ENCODE data around the gene WASHC3. TPM values are rescaled to one million over a fixed set of nuclear protein-coding genes. Genes with fewer than 3 reads are reported as not detected.
A peak's percentile ranks its signal among the peaks of the same experiment; 100 is the strongest.

Gene WASHC3
- polyA plus RNA-seq, 3 donors = 26.0 to 75.8 (median 66.2) TPM

DNA sequence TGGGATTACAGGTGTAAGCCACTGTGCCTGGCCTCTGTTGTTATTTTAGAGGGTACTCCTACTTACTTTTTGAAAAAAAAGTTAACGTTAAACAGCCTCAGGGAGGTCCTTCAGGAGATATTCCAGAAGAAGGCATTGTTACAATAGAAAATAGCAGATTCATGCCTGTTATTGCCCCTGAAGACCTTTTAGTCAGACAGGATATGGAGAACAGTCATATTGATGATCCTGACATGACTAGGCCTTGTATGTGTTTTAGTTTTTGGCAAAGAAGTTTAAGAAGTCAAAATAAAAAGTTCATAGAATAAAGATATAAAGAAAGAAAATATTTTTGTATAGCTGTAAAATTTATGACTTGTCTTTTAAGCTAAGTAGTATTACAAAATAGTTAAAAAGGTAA, 45.3 kb downstream of the WASHC3 start:
- intact Hi-C loops (cut with micrococcal nuclease) = no loop called here
- Mint-ChIP-seq H3K27me3 (ENCODE audit: low read depth in 3 of 3) (peaks cover 0 to 2% (median 0%) of the 10 kb centered on the region in 3 donors), H3K4me1 (peaks cover 6% of the 10 kb centered on the region), H3K4me3 (no peak overlapping the region), H3K9me3 (no peaks in the 10 kb centered on the region), H3K36me3 (peaks cover 43 to 51% of the 10 kb centered on the region in 2 donors), H3K27ac (no peak overlapping the region)
- H3K4me1 ChIP-seq (ENCODE audit: control insufficient read depth in 1 of 2, insufficient read depth in 2 of 2, low read length in 2 of 2) = peaks cover 4 to 5% of the 10 kb centered on the region in 2 donors
- TF ChIP-seq, protein P1, sequence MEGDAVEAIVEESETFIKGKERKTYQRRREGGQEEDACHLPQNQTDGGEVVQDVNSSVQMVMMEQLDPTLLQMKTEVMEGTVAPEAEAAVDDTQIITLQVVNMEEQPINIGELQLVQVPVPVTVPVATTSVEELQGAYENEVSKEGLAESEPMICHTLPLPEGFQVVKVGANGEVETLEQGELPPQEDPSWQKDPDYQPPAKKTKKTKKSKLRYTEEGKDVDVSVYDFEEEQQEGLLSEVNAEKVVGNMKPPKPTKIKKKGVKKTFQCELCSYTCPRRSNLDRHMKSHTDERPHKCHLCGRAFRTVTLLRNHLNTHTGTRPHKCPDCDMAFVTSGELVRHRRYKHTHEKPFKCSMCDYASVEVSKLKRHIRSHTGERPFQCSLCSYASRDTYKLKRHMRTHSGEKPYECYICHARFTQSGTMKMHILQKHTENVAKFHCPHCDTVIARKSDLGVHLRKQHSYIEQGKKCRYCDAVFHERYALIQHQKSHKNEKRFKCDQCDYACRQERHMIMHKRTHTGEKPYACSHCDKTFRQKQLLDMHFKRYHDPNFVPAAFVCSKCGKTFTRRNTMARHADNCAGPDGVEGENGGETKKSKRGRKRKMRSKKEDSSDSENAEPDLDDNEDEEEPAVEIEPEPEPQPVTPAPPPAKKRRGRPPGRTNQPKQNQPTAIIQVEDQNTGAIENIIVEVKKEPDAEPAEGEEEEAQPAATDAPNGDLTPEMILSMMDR (IDR thresholded peaks at IDR 0.05) = no peak
- H3K4me2 ChIP-seq (replicated peaks; ENCODE audit: extremely low read depth, low read length, poor library complexity, severe bottlenecking) = no peak overlapping the region
- no peaks in the 10 kb centered on the region for H3K27me3 ChIP-seq (ENCODE audit: control insufficient read depth in 2 of 2, insufficient read depth in 2 of 2, low read length in 2 of 2)
- H3K27ac ChIP-seq (ENCODE audit: low read depth in 1 of 2, low read length in 2 of 2) = no peak overlapping the region
- DNase-seq = no peak
- peaks cover 19 to 58% of the 10 kb centered on the region in 2 donors for H3K36me3 ChIP-seq (replicated peaks in 1 of 2; ENCODE audit: control insufficient read depth in 1 of 2, insufficient read depth in 2 of 2, low read length in 2 of 2)
- H3K4me3 ChIP-seq (replicated peaks in 1 of 3; ENCODE audit: low read depth in 2 of 3, low read length in 3 of 3) = no peak overlapping the region
- no peaks in the 10 kb centered on the region for H3K9me3 ChIP-seq (replicated peaks in 1 of 2; ENCODE audit: control insufficient read depth in 1 of 2, insufficient read depth in 1 of 2, low read length in 2 of 2)
- no peak overlapping the region for H3K9ac ChIP-seq (ENCODE audit: insufficient read depth, low read length, poor library complexity, severe bottlenecking)
- H2AFZ ChIP-seq (ENCODE audit: insufficient read depth, low read depth, low read length, poor library complexity, severe bottlenecking) = no peak overlapping the region
- WGBS (ENCODE audit: insufficient coverage) = 100% methylated on average over 1 of the region's 1 CpG
- H4K20me1 ChIP-seq (ENCODE audit: insufficient read depth, low read length) = no peaks in the 10 kb centered on the region
- no peaks in the 10 kb centered on the region for H3K79me2 ChIP-seq (ENCODE audit: insufficient read depth, low read length)

DNA sequence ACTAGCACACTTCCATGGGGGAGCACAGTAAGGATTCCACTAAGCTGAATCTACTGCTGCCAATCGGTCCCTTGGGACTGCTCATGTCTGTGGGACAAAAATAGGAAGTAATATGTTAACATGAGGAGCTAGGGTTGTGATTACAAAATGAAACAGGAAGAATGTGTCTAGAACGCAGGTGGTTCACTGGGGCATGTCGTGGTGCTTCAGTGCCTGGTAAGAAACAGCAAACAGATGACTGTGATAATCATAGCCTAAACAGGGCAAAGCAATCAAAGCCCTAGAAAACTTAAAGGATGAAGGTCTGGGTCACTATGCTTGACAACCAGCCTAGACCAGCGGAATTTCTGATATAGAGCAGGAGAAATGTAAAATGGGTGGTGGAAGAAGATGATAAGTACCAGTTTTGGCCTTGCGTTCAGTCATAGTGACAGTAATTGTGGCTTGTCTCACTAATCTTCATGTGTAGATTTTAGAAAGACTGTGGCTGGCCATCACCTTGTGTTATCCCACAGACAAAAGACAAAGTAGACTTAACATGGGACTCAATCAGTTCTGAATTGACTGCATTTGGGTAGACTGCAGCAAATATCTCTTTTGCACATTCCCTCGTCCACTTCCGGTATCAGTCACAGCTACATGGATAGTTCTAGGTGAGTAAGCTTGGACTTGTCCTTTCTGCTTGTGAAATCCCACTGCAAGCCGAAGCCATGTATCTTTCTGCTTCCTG, 51.4 kb downstream of the WASHC3 start:
- Histone ChIP-seq H3K4me1 (ENCODE audit: control insufficient read depth in 1 of 2, insufficient read depth in 2 of 2, low read length in 2 of 2) (peaks cover 12 to 14% of the 10 kb centered on the region in 2 donors), H3K27me3 (ENCODE audit: control insufficient read depth in 2 of 2, insufficient read depth in 2 of 2, low read length in 2 of 2) (no peaks in the 10 kb centered on the region), H3K9me3 (replicated peaks in 1 of 2; ENCODE audit: control insufficient read depth in 1 of 2, insufficient read depth in 1 of 2, low read length in 2 of 2) (no peaks in the 10 kb centered on the region), H3K79me2 (ENCODE audit: insufficient read depth, low read length) (no peaks in the 10 kb centered on the region), H3K27ac (ENCODE audit: low read depth in 1 of 2, low read length in 2 of 2) (peak overlapping the region in 1 of 2 donors; percentile 58), H3K4me2 (replicated peaks; ENCODE audit: extremely low read depth, low read length, poor library complexity, severe bottlenecking) (peak overlapping the region; percentile 67), H2AFZ (ENCODE audit: insufficient read depth, low read depth, low read length, poor library complexity, severe bottlenecking) (peak overlapping the region; percentile 36), H4K20me1 (ENCODE audit: insufficient read depth, low read length) (no peaks in the 10 kb centered on the region), H3K36me3 (replicated peaks in 1 of 2; ENCODE audit: control insufficient read depth in 1 of 2, insufficient read depth in 2 of 2, low read length in 2 of 2) (peaks cover 6 to 31% of the 10 kb centered on the region in 2 donors), H3K9ac (ENCODE audit: insufficient read depth, low read length, poor library complexity, severe bottlenecking) (peak overlapping the region; percentile 1), H3K4me3 (replicated peaks in 1 of 3; ENCODE audit: low read depth in 2 of 3, low read length in 3 of 3) (peak overlapping the region in 2 of 3 experiments; percentile 49 to 59)
- Mint-ChIP-seq H3K4me3 (peak overlapping the region; percentile 62 to 82), H3K27ac (peak overlapping the region in 6 of 7 donors; percentile 33 to 82 (median 47)), H3K4me1 (peaks cover 11% of the 10 kb centered on the region), H3K9me3 (peaks cover 0 to 2% (median 0%) of the 10 kb centered on the region in 7 donors), H3K27me3 (ENCODE audit: low read depth in 3 of 3) (peaks cover 0 to 2% (median 0%) of the 10 kb centered on the region in 3 donors), H3K36me3 (peaks cover 20 to 21% of the 10 kb centered on the region in 2 donors)
- intact Hi-C loops (cut with micrococcal nuclease) = no loop called here
- peak; percentile 21 to 44 (median 40) for DNase-seq
- WGBS (ENCODE audit: insufficient coverage) = 29% methylated on average over 6 of the region's 8 CpGs
- TF ChIP-seq, protein P1 (IDR thresholded peaks at IDR 0.05) = no peak
